Measurements from ENCODE around the gene TAOK3. TPM values are rescaled to one million over a fixed set of nuclear protein-coding genes. Genes with fewer than 3 reads are reported as not detected.

Gene TAOK3
- total and polyA plus RNA-seq, 2 of the 4 experiments (the other 2 are of a cell fraction), result 26.3 to 54.5 TPM

DNA sequence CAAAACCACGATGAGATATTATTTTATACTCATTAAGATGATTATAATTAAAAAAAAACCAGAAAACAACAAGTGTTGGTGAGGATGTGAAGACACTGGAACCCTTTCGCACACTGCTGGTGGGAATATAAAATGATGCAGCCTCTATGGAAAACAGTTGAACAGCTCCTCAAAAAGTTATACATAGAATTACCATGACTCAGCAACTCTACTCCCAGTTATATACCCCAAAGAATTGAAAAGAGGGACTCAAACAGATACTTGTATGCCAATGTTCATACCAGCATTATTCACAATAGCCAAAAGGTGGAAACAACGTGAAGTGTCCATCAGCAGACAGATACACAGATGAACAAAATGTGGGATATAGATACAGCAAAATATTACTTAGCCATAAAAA, 53.1 kb downstream of the TAOK3 start:
- peaks cover 15 to 39% of the 10 kb centered on the region in 2 experiments for H3K79me1 ChIP-seq (ENCODE audit: low read depth in 1 of 2, low read length in 2 of 2)
- no peak overlapping the region for H3K27ac ChIP-seq (ENCODE audit: insufficient read depth, low read length)
- H3K4me2 ChIP-seq (ENCODE audit: low read depth, low read length), result no peak overlapping the region
- no peaks in the 10 kb centered on the region for H3K27me3 ChIP-seq (ENCODE audit: control insufficient read depth, insufficient read depth, low read length)
- no peak overlapping the region for H4K91ac ChIP-seq (ENCODE audit: insufficient read depth, low read depth, low read length)
- H3K9ac ChIP-seq (ENCODE audit: low read depth, low read length), result no peak overlapping the region
- H2BK5ac ChIP-seq (ENCODE audit: low read depth, low read length, poor library complexity, severe bottlenecking), result peak overlapping the region; percentile 38
- POLR2A ChIA-PET (ENCODE audit: unreplicated experiment), result no interaction called here
- peak overlapping the region; percentile 64; the same call in 1 of the 2 replicates for H2BK20ac ChIP-seq (ENCODE audit: low read depth, low read length)
- H4K5ac ChIP-seq (ENCODE audit: low read depth, low read length), result no peak overlapping the region
- DNase-seq (no peak), ATAC-seq (ENCODE audit: low read depth) (no peak)
- H2AK9ac ChIP-seq (replicated peaks; ENCODE audit: low read depth, low read length, poor library complexity), result no peak overlapping the region
- CTCF ChIA-PET, result no interaction called here
- TF ChIP-seq MAFK (IDR thresholded peaks at IDR 0.05; ENCODE audit: low read depth, low read length) (peak; percentile 85), NFE2L2 (IDR thresholded peaks at IDR 0.05; ENCODE audit: low read depth, low read length) (peak; percentile 94)
- TF ChIP-seq, protein P1, sequence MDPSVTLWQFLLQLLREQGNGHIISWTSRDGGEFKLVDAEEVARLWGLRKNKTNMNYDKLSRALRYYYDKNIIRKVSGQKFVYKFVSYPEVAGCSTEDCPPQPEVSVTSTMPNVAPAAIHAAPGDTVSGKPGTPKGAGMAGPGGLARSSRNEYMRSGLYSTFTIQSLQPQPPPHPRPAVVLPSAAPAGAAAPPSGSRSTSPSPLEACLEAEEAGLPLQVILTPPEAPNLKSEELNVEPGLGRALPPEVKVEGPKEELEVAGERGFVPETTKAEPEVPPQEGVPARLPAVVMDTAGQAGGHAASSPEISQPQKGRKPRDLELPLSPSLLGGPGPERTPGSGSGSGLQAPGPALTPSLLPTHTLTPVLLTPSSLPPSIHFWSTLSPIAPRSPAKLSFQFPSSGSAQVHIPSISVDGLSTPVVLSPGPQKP (IDR thresholded peaks at IDR 0.05; ENCODE audit: borderline replicate concordance, low read depth, low read length), result no peak
- in situ Hi-C loops (cut with MboI; ENCODE audit: low sequenced_read_pairs), result no loop called here
- H2AK5ac ChIP-seq (ENCODE audit: low read depth, low read length), result no peak overlapping the region
- intact Hi-C loops (cut with micrococcal nuclease), result no loop called here
- H3K23ac ChIP-seq (ENCODE audit: low read depth, low read length), result no peak overlapping the region
- no peaks in the 10 kb centered on the region; the same call in 1 of the 2 replicates for H3K36me3 ChIP-seq (ENCODE audit: control insufficient read depth, insufficient read depth, low read length)
- H3K4me3 ChIP-seq (ENCODE audit: insufficient read depth, low read depth, low read length), result no peak overlapping the region
- no peak overlapping the region for H3K56ac ChIP-seq (ENCODE audit: extremely low read depth, insufficient read depth, low read length)
- no peak overlapping the region for H2BK15ac ChIP-seq (ENCODE audit: low read depth, low read length)
- H4K8ac ChIP-seq (ENCODE audit: low read depth in 2 of 2, low read length in 2 of 2), result no peak overlapping the region
- no peak overlapping the region for H3K4ac ChIP-seq (ENCODE audit: low read depth, low read length)
- dilution Hi-C loops (cut with HindIII; ENCODE audit: low sequenced_read_pairs, unreplicated experiment), result no loop called here
- no peaks in the 10 kb centered on the region for H3K9me3 ChIP-seq (ENCODE audit: control insufficient read depth, insufficient read depth, low read length)
- H3K9me1 ChIP-seq (ENCODE audit: insufficient read depth, low read length), result peaks cover 4% of the 10 kb centered on the region; the same call in 1 of the 2 replicates
- no TSS peak for BruUV-seq (replicated peaks)
- WGBS, 2 experiments (ENCODE audit: extremely low coverage in 2 of 2, insufficient read length in 1 of 2), result no CpG with 5 or more reads among the region's 3 CpGs
- H3K4me1 ChIP-seq (ENCODE audit: control insufficient read depth, insufficient read depth, low read length), result no peaks in the 10 kb centered on the region; the same call in none of the 2 replicates
- no peak overlapping the region for H3K18ac ChIP-seq (ENCODE audit: low read depth, low read length)
- no peak overlapping the region for H3K14ac ChIP-seq (replicated peaks; ENCODE audit: low read depth, low read length)
- H2BK120ac ChIP-seq (ENCODE audit: low read depth, low read length), result no peak overlapping the region
- H4K20me1 ChIP-seq (ENCODE audit: insufficient read depth, low read length), result no peaks in the 10 kb centered on the region
- H2AFZ ChIP-seq (replicated peaks; ENCODE audit: low read length, poor library complexity), result no peak overlapping the region
